Glomerular endothelial cell (primary cell): ENCODE measurements around the gene AUTS2. TPM values are rescaled to one million over a fixed set of nuclear protein-coding genes. Genes with fewer than 3 reads are reported as not detected.

Source experiments
- DNase-seq: peaks from one replicate; pipeline ENCODE4 v3.0.0-alpha.2; 2011; ENCODE audit warnings: low read depth, low spot score; ENCODE audit errors: extremely low read depth
- total RNA-seq: library from RNA; depleted of rRNA; stranded (reverse); fragments of >200 nt; gene quantifications from 2 replicates; pipeline ENCODE4 v1.2.3, GENCODE V29; 2015

The AUTS2 gene
- total RNA-seq, 1 donor from 2014 or later: 24.8 TPM

DNA sequence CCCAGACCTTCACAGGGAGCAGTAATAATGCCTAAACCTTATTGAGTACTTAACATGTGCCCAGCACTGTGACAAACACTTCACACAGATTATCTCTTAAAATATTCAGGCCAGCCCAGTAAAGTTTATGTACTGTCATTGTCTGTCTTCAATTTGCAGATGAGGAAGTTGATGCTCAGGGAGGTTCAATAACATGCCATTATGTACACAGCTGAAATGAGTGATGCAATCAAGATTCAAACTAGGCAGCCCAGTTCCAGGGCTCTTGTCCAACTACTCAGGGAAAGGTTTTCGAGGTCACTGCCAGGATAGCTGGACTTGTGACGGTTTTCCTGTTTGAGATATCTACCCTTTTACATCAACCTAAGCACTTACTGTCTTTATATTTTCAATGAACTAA, 56.1 kb downstream of the AUTS2 start:
- no peak for DNase-seq

DNA sequence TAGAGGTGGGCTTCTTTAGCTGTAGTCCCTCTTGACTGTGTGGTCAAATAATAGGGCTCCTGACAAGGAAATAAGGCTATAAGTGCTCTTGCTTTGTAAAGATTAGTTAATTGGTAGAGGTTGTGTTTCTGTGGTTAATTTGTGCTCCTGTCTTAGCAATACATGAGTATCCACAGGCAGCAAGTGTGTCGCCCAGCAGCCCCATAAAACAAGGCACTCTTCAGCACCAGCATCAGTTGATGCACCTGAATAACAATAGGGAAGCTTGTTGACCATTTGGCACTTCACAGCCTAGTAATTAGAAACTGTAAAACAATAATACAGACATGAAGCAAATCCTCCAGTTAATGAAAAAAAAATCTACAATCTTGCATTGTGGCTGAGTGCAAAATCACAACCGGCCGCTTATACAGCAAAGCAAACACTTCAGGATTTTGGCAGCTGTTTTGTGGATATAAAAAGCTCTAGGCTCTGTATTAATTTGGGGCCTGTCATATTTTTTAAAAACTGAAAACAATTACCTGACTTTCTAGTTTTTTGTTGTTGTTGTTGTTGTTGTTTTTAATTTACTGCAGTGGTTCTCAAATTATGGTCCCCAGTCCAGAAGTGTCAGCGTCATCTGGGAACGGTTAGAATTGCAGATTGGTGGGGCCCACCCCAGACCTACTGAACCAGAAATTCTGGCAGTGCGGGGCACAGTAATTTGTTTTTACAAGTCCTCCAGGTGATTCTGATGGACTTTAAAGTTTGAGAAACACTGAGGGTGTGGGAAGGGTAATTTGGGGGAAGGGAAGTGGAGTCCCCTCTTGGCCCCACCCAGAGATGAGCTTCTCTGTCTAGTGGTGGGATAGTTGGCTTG, 56.8 kb downstream of the AUTS2 start:
- DNase-seq: no peak

DNA sequence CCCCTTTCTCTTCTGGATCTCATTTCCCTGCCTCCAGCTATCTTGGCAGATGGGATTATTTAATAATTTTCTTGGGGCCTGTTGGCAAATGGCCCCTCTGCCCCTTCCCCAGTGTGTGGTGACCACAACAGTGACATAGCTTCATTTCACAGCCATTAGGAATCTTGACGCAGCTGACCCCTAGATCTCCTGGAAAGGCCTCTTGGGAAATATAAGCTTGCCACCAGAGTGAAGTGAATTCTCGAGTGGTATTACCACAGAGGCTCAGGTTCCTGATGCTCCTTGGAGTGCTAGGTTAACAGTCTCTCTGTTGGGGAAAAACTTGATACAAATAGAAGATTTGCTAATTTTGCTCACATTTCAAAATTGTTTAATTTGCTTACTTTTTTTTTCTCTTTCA, 57.8 kb downstream of the AUTS2 start:
- no peak for DNase-seq

DNA sequence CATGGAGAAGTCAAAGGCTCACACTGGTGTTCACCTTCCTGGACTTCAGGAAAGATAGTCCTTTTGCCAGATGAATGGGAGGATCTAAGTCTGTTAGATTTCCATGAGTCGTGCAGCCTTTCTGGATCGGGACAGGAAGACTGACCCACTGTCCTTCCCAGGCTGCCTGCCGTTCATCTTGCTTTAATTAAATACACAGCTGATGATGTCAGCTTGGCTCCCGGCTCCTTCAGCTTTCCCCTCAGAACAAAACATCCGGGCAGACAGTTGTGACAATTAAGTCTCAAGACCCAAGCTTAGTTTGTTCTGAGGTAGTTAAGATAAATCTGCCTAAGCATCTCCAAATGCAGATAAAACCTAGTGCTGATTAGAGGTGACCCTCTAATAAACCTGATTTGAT, 58.6 kb downstream of the AUTS2 start:
- no peak for DNase-seq

DNA sequence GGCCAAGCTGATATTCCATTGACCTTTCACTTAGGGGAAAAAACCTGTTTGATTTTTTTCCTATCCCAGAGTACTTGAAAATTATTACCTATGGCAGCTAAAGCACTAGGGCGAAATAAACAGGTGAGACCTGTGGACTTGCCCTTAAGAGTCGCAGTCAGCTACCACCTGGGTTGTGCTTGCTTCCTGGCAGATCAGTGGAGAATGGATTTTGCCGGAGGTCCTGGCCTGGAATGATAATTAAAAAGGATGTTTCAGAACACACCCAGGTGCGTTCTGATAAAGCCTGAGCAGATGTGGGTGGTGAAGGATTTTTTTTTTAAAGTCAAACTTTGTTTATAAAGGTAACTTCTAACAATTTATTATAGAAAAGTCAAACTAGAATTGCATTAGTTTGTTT, 59.1 kb downstream of the AUTS2 start:
- DNase-seq: no peak

DNA sequence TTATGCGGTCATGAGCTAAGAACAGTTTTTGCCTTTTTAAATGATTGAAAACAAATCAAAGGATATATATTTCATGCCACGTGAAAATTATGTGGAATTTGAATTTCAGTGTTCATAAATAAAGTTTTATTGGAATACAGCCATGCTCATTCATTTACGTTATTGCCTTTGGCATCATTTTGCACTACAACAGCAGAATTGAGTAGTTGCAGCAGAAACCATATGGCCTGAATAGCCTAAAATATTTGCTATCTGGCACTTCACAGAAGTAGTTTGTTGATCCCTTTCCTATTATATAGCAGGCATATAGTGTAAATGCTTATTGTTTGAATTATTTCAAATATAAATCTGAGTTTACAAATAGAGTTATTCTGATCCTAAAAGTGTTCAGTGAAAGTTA, 59.7 kb downstream of the AUTS2 start:
- no peak for DNase-seq

DNA sequence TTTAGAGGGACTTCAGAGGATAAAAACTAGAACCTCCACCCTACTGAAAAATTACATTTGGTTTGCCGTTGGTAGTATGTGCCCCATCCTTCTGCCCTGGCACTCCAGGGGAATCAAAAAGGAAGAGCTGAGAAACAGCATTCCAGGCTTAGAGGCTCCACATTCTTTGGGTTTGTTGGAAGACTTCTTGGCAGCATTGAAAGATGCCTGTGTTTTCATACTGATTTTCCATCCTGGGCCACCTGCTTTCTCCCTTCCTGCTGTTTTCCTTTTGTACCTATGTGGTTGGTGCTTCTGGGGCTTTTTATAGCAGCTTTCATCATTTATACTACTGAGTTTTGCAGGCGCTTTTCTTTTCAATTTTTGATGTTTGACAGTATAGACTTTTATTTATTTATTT, 61.7 kb downstream of the AUTS2 start:
- DNase-seq: no peak

DNA sequence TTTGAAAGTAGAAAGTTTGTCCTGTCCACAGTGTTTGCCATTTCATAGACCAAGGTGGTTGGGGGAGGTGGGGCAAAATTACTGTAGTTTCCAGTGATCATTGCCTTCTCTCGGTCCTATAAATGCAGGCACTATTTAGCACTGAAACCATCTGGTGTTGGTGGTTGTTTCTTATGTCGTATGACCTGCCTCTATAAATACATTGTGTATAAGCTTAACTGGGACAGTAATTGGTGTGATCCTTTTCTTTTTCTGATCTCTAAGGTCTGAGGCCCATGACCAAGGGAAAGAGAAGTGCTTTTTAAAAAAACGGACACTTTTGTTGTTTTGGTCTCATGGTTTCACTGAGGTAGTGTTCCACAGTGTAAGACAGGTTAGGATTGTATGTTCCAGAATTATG, 63.1 kb downstream of the AUTS2 start:
- DNase-seq: no peak

DNA sequence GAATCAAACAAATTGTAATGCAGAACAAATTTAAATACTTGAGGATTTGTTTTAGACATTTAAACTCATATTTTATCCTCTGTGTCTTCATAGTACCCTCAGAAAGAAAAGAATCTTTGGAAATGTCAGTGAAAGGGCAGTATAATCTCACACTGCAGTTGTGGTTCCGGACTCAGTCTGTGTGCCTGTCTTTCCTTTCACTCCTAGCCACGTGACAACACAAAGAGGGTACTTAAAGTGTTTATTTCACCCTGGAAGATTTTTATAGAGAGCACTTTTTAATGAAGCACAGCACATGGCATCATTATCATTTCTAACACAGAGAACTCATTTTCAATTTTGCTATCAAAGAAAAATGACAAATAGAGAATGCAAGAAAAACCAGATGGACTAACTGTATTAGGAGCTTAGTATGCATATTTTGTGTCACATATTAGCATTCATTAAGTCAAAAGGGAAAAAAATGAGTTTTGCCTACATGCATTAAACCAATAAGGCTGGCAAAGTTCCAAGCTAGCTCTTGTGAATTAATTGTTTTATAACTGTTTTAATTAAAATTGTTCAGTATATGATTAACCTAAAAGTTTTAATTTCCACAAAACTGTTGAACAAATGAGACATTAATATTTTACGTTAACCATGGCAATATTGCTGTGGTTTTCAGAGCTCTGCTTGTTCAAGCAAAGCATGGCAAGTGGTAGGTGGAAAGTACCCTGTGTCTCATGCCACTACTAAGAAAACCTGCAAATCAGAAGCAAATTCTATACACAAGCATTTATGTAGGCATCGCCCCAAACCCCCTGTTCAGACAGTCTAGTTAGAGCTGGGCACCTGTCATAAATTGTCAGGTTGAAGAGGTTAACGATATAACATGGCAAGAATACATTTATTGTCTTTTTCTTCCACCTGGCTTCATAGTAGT, 65.9 kb downstream of the AUTS2 start:
- no peak for DNase-seq

DNA sequence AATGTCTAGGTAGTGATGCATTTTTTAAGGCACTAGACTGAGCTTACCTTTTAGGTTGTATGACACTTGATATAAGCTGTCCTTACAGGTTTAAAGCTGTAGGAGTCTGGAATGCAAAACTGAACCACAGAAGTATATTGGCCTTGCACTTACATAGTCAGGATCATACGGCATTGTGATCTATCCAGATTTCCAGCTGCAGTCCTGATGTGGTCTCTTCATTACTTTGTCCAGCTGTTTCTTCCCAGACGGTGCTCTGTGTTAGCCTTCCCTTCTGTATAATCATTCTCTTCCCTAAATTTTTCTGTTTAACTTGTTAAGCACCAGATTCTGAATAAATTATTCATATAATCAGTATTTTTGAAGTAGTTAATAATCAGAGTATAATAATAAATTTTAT, 67.1 kb downstream of the AUTS2 start:
- no peak for DNase-seq

DNA sequence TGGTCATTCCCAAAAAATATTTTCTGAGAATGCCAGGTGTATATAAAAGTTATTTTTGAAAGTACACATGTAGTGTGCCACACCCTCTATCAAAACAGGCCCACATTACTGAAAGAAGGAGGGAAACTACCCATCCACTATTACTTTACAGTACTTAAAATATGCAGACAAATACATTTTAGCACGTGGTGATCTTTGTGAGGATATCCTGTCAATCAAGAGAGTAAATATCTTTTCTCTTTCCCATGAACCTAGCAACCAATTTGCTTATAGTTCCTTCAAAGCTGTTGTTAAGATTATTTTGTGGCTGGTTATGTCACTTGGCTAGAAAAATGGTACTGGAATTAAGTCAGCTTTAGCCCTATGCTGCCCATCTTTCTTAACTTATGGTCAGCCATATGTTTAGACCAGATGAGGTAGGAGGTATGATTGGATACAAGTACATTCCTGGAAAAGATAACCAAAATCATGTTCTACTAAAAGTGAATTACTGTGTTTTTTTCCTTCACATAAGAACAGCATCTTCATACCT, 70.1 kb downstream of the AUTS2 start:
- DNase-seq: no peak

DNA sequence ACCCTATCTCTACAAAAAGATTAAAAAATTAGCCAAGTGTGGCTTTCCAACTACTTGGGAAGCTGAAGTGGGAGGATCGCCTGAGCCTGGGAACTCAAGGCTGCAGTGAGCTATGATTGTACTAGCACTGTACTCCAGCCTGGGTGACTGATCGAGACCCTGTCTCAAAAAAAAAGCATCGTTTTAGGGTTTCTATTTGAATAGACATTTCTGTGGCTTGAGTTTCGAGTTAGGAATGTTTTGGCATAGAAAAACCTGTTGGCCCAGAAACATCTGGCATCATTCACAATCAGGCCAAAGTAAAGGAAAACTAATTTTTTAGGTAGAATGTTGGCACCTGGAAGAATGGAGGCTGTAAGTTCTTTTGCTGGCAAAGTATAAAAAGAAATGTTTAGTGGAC, 72.4 kb downstream of the AUTS2 start:
- no peak for DNase-seq

DNA sequence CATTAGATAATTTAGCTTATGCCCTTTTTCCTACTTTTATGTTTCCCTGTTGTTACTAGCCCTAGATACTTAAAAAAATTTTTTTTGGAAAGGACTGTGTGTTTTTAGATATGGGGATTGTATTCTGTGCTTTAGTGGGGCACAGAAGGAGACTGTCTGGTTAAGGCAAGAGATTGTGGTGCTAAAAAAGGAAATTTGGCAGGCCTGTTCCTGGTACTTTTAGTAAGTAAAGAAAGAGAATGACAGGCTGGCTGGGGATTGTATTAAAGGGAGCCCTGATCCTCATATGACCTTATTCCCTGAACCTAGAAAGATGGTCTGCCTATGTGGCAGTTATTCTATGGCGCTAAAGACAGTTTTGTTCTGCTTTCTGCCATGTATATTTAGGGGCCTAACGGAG, 74.8 kb downstream of the AUTS2 start:
- DNase-seq: no peak

DNA sequence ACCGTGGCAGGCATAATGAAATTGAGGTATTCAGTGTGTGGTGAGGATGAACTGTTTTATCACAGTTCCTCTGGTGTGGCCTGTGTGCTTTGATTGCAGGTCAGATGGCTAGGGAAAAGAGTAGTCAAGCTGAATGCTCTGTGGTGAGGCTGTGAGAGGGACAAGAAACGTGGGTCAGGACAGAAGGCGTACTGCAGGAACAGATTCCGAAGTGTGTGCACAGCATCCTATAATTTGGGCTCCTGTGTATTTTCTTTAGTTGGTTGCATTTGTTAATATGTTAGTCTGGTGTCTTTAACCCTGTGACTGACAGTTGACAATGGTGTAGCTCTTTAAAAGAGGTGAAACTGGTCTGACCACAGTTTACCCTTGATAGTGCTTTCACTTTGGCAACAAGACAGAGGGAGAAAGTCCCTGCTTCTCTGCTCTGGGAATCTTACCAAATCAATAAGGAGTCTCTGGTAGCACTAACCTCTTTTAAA, 76.5 kb downstream of the AUTS2 start:
- DNase-seq: no peak

DNA sequence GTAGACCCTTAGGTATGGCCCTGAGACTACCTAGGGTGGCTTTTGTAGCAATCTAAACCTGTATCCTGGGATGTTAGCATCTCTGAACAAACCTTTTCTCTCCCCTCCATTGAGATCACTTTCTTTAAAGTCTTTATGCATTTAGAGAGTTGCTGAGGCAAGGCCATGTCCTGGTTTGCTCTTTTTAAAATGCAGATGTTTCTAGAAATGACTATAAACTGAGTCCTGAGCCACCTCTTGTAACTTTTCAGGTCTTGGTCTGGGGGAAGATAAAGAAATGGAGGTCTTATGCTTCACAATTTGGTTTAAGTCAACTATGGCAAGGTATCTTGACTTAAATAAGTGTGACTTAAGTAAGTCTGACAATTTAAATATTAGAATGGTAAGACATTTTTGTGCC, 78.0 kb downstream of the AUTS2 start:
- DNase-seq: no peak

DNA sequence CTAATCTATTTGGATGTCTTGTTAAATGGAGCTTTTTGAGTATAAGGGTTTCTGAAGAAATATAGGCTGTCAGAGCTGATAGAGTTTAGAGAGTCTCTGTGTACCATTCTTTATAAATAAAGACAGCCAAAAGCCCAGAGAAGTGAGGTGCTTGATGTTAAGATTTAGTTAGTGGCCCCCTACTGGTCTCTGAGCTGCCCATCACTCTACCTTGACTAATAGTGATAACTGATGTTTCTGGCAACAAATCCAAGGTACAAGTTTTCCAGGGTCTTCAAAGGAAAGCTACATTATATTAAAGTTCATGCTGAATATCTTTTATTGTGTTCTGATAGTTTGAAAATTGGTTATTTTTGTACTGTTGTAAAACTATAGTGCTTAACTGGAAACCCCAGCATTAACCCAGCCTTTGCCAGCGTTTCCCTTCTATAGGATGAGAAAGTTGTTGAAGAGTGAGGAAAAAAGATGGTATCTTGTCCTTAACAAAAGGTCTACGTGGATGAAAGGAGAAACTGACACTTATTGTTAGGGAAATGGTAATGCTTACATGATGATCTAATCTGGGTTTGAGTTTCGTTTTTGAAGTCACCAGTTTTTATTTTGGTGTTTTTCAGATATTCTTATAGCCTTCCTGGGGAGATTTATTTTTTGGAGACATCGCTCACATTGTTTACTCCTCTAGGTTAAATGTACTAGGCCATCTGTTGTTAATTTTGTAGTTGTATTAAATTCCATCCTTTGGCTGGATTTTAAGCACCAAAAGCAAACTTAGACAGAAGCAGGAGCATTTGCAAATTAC, 79.0 kb downstream of the AUTS2 start:
- DNase-seq: no peak

DNA sequence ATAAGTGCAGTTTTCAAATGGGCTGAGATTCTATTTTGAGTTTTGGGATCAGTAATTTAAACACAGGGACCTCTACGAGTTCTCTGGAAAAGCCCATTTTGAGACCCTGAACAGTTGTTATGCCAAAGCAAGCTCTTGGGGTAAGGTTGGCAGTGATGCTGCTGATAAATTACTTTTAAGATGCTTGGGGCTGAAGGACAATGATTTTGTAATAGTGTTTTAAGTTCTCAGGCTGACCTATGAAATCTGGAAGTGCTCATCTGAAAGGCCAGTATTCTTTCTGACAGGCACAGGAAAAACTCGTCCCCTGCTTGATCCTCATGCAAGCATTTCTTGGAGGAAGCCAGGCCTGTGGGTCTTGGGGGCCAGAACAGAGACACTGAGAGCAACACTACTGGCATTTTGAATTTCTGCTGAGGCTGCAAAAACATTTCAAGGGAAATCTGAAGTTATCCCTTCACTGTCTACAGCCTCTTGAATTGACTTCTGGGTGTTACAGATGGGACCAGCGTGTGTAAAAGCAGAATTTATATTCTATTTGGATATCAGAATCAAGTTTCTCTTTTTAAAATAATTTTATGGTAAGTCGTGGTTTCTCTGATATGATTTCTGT, 79.7 kb downstream of the AUTS2 start:
- DNase-seq: no peak

DNA sequence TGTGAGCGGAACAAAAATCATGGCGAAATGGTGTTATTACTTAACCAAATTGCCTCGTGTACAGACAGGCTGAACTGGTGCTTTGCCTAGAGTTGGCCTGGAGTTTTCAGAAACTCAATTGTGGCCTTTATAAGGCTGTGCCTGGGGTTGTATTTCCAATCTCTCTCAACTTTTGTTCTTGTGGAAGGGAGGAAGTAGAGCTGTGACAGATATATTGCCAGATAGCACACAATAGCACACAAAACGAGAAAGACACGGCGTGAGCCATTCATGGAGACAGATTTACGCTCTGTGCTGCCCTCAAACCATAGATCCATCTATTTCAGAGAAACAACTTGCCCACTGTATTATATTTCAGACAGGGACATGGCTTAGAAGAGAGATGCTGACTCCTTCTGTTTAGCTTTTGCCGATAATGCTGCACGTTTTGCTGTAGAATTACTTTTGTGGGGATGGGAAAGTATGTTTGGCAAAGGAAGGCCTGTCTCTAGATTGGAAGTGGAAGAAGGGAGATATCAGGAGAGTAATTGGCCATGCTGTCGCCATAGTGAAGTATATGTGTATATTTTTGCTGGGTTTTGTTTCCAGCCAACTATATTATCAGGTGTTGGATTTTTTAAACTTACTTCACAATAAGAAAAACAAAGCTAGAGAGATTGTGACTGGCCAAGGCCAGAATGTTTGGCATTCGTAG, 80.4 kb downstream of the AUTS2 start:
- DNase-seq: no peak

DNA sequence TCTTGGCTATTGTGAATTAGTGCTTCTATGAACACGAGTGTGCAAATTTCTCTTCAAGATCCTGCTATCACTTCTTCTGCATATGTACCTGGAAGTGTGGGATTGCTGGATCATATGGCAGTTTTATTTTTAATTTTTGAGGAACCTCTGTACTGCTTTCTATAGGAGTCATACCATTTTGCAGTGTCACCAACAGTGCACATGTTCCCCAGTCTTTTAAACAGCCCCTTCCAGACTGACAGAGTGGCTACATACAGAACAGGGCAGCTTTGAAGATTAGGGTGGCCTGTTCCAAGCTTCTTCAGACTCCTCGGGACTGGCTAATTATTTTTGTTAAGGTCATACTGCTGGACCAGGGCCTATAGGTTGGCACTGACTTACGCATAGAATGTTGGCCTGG, 82.9 kb downstream of the AUTS2 start:
- DNase-seq: no peak

DNA sequence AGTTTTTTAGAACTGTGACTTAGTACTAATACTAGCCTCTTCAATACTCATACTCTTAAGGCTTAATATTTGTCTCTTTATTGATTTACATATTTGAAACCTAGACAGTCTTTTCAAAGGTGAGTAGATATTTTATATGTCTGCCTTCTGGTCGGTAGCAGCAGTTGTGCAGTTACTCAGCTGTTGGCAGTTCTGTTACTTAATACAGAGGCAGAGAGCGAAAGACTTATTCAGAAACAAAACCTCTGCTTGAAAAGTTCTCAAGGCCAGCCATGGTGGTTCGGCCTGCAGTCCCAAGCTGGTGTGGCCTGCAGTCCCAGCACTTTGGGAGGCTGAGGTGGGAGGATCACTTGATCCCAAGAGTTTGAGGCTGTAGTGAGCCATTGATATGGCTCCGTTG, 84.2 kb downstream of the AUTS2 start:
- DNase-seq: no peak
